Gastrocnemius medialis (tissue), 4 donors: Measurements from ENCODE around the gene SLC38A8.

Experiments used
- POLR2A ChIP-seq, 2 donors: fragments of 450-650 bp; IDR thresholded peaks; one replicate each; pipeline ENCODE4 v1.6.1; 2017; ENCODE audit warnings: antibody characterized with exemption in 2 of 2, mild to moderate bottlenecking in 2 of 2, moderate library complexity in 2 of 2
- TF ChIP-seq, protein P1 (sequence below), 5 experiments: fragments of 450-650 bp in 3 of 5; fragments of 200-600 bp in 2 of 5; sonication (generic) in 2 of 5; IDR thresholded peaks in 4 of 5; conservative IDR thresholded peaks in 1 of 5; 1 replicate in 4 of 5; 2 replicates in 1 of 5; pipeline ENCODE4 v1.5.1; 2016 to 2019; ENCODE audit warnings: antibody characterized with exemption in 5 of 5, mild to moderate bottlenecking in 3 of 5, moderate library complexity in 3 of 5

DNA sequence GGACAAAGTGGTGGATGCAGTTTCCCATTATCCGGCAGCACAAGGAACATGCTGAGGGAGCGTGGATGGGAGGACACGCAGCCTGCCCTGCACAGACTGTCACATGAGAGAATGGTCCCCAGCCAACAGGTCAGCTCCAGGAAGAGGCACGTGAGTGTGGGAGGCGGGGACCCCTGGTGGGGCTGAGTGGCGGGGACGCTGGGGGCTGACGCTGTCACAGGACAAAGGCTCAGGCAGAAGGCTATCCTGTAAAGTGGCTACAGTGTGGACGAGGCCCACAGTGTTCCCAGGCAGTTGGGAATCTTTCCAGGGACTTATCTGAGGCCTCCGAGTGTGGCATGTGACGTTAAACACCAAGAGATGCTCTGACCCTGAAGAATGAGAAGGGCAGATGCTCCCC, 43.7 kb upstream of the SLC38A8 start:
- TF ChIP-seq, protein P1, sequence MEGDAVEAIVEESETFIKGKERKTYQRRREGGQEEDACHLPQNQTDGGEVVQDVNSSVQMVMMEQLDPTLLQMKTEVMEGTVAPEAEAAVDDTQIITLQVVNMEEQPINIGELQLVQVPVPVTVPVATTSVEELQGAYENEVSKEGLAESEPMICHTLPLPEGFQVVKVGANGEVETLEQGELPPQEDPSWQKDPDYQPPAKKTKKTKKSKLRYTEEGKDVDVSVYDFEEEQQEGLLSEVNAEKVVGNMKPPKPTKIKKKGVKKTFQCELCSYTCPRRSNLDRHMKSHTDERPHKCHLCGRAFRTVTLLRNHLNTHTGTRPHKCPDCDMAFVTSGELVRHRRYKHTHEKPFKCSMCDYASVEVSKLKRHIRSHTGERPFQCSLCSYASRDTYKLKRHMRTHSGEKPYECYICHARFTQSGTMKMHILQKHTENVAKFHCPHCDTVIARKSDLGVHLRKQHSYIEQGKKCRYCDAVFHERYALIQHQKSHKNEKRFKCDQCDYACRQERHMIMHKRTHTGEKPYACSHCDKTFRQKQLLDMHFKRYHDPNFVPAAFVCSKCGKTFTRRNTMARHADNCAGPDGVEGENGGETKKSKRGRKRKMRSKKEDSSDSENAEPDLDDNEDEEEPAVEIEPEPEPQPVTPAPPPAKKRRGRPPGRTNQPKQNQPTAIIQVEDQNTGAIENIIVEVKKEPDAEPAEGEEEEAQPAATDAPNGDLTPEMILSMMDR (IDR thresholded peaks at IDR 0.05 in 4 of 5, conservative IDR thresholded peaks at IDR 0.05 in 1 of 5) = no peak
- no peak for TF ChIP-seq POLR2A (IDR thresholded peaks at IDR 0.05)
